SK-N-SH treated with all-trans-retinoic acid at 6 μM for 48 hours (cell line): ENCODE data around the gene VPS37C.

Source experiments
- ARNTL ChIP-seq: fragments of 450-650 bp; formaldehyde crosslinking; IDR thresholded peaks from 2 replicates; pipeline ENCODE4 v1.5.0; 2020; ENCODE audit warnings: low read depth, mild to moderate bottlenecking, moderate library complexity, borderline replicate concordance
- CSDC2 ChIP-seq: fragments of 250-450 bp; sonication (Bioruptor Pico); IDR thresholded peaks from 2 replicates; pipeline ENCODE4 v1.5.0; 2020; ENCODE audit warnings: mild to moderate bottlenecking, moderate library complexity
- PPARA ChIP-seq: fragments of 250-450 bp; sonication (Bioruptor Pico); IDR thresholded peaks from 2 replicates; pipeline ENCODE4 v1.5.0; 2020; ENCODE audit warnings: mild to moderate bottlenecking, borderline replicate concordance
- RARB ChIP-seq: fragments of 250-450 bp; sonication (Bioruptor Pico); IDR thresholded peaks from 2 replicates; pipeline ENCODE4 v1.8.0; 2021; ENCODE audit warnings: mild to moderate bottlenecking, moderate library complexity
- ZC3H10 ChIP-seq: fragments of 250-450 bp; sonication (Bioruptor Pico); IDR thresholded peaks from 2 replicates; pipeline ENCODE4 v1.5.1; 2021; ENCODE audit warnings: mild to moderate bottlenecking, moderate library complexity
- ZFP3 ChIP-seq: fragments of 250-450 bp; sonication (Bioruptor Pico); IDR thresholded peaks from 2 replicates; pipeline ENCODE4 v1.5.0; 2020; ENCODE audit warnings: mild to moderate bottlenecking, moderate library complexity
- ZNF565 ChIP-seq: fragments of 450-650 bp; formaldehyde crosslinking; conservative IDR thresholded peaks from 2 replicates; pipeline ENCODE4 v1.5.0; 2020; ENCODE audit warnings: low read depth, mild to moderate bottlenecking, moderate library complexity
- ZNF70 ChIP-seq: fragments of 450-650 bp; formaldehyde crosslinking; IDR thresholded peaks from 2 replicates; pipeline ENCODE4 v1.5.0; 2020; ENCODE audit warnings: mild to moderate bottlenecking, moderate library complexity
- ZNF8 ChIP-seq: fragments of 450-650 bp; formaldehyde crosslinking; IDR thresholded peaks from 2 replicates; pipeline ENCODE4 v1.5.0; 2020; ENCODE audit warnings: mild to moderate bottlenecking, moderate library complexity
- TF ChIP-seq, protein P1 (sequence below): fragments of 250-450 bp; sonication (Bioruptor Pico); IDR thresholded peaks from 2 replicates; pipeline ENCODE4 v1.8.0; 2020; ENCODE audit warnings: mild to moderate bottlenecking, moderate library complexity, borderline replicate concordance
- TF ChIP-seq, protein P2 (sequence below): fragments of 250-450 bp; sonication (Bioruptor Pico); IDR thresholded peaks from 2 replicates; pipeline ENCODE4 v1.5.1; 2021; ENCODE audit warnings: mild to moderate bottlenecking, moderate library complexity
- TF ChIP-seq, protein P3 (sequence below): fragments of 250-450 bp; sonication (Bioruptor Pico); IDR thresholded peaks from 2 replicates; pipeline ENCODE4 v1.5.1; 2020; ENCODE audit warnings: low read depth, mild to moderate bottlenecking, moderate library complexity

DNA sequence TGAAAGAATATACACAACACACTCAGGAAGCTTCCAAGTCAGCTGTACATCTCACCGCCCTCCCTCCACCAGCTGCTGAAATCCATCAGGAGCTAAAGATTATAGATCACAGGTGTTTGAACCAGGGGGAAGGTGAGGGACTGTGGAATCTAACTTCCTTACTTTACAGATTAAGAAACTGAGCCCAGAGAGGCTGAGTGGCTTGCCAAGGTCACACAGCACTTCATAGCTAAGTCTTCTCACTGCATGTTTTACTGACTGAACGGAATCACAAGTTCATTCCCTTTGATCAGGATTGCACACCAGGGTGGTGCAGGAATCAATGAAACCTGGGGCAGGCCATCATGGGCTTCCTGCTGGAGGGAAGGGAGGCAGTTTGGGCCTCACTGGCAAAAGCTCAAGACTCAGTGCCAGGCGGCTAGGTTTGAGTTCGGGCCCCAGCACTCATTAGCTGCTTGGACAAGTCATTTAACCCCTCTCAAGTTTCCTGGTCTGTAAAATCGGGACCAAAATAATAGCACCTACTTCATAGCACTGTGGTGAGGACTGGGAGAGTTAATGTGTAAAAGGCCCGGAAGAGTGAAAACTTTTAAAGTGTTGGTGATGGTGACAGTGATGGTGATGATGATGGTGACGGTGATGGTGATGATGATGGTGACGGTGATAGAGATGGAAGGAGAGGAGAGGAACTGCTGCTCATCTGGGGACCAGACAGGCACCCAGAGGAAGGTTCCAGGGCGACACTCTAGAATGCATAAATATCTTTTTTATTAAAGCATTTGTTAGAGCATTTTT lies 50.8 kb downstream of the VPS37C start:
- TF ChIP-seq ZNF8 (CRISPR knock-in tag) (no peak), ZNF565 (no peak), PPARA (CRISPR knock-in tag) (no peak), ZNF70 (no peak), RARB (CRISPR knock-in tag) (no peak), ZC3H10 (CRISPR knock-in tag) (no peak), ARNTL (CRISPR knock-in tag) (no peak), CSDC2 (CRISPR knock-in tag) (no peak), ZFP3 (CRISPR knock-in tag) (no peak)
- TF ChIP-seq, protein P1, sequence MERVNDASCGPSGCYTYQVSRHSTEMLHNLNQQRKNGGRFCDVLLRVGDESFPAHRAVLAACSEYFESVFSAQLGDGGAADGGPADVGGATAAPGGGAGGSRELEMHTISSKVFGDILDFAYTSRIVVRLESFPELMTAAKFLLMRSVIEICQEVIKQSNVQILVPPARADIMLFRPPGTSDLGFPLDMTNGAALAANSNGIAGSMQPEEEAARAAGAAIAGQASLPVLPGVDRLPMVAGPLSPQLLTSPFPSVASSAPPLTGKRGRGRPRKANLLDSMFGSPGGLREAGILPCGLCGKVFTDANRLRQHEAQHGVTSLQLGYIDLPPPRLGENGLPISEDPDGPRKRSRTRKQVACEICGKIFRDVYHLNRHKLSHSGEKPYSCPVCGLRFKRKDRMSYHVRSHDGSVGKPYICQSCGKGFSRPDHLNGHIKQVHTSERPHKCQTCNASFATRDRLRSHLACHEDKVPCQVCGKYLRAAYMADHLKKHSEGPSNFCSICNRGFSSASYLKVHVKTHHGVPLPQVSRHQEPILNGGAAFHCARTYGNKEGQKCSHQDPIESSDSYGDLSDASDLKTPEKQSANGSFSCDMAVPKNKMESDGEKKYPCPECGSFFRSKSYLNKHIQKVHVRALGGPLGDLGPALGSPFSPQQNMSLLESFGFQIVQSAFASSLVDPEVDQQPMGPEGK (CRISPR knock-in tag), result no peak
- TF ChIP-seq, protein P2, sequence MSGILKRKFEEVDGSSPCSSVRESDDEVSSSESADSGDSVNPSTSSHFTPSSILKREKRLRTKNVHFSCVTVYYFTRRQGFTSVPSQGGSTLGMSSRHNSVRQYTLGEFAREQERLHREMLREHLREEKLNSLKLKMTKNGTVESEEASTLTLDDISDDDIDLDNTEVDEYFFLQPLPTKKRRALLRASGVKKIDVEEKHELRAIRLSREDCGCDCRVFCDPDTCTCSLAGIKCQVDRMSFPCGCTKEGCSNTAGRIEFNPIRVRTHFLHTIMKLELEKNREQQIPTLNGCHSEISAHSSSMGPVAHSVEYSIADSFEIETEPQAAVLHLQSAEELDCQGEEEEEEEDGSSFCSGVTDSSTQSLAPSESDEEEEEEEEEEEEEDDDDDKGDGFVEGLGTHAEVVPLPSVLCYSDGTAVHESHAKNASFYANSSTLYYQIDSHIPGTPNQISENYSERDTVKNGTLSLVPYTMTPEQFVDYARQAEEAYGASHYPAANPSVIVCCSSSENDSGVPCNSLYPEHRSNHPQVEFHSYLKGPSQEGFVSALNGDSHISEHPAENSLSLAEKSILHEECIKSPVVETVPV (CRISPR knock-in tag), result no peak
- TF ChIP-seq, protein P3, sequence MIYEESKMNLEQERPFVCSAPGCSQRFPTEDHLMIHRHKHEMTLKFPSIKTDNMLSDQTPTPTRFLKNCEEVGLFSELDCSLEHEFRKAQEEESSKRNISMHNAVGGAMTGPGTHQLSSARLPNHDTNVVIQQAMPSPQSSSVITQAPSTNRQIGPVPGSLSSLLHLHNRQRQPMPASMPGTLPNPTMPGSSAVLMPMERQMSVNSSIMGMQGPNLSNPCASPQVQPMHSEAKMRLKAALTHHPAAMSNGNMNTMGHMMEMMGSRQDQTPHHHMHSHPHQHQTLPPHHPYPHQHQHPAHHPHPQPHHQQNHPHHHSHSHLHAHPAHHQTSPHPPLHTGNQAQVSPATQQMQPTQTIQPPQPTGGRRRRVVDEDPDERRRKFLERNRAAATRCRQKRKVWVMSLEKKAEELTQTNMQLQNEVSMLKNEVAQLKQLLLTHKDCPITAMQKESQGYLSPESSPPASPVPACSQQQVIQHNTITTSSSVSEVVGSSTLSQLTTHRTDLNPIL (CRISPR knock-in tag), result no peak
